ENCODE measurements around the gene CSPG5.

The CSPG5 gene

DNA sequence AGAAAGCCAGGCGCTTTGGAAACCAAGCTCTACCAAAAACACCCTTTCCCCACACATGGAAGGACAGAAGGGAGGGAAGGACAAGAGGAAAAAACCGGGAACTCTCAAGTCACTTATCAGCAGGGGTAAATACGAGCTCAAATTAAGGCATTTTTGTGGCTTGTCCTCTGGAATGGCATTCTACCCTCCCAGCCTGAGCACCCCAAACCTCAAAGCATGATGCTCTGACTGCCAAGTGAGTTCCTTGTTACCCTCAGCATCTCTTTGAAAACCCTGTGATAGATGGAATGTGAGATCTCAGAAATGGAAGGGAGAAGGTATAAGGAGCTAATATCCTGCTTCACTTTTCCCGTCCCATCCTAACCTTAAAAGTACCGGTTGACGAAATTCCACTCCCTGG lies 8.1 kb upstream of the CSPG5 start:
- H3K27me3 ChIP-seq: peaks cover 16% of the 10 kb centered on the region
- H3K4me1 ChIP-seq (ENCODE audit: control insufficient read depth in 1 of 2, insufficient read depth in 1 of 2, low read depth in 1 of 2, low read length in 1 of 2): no peaks in the 10 kb centered on the region
- no peak overlapping the region for H3K4me3 ChIP-seq (ENCODE audit: low read depth in 1 of 2, low read length in 1 of 2)
- H3K27ac ChIP-seq: no peak overlapping the region
- TF ChIP-seq, protein P1, sequence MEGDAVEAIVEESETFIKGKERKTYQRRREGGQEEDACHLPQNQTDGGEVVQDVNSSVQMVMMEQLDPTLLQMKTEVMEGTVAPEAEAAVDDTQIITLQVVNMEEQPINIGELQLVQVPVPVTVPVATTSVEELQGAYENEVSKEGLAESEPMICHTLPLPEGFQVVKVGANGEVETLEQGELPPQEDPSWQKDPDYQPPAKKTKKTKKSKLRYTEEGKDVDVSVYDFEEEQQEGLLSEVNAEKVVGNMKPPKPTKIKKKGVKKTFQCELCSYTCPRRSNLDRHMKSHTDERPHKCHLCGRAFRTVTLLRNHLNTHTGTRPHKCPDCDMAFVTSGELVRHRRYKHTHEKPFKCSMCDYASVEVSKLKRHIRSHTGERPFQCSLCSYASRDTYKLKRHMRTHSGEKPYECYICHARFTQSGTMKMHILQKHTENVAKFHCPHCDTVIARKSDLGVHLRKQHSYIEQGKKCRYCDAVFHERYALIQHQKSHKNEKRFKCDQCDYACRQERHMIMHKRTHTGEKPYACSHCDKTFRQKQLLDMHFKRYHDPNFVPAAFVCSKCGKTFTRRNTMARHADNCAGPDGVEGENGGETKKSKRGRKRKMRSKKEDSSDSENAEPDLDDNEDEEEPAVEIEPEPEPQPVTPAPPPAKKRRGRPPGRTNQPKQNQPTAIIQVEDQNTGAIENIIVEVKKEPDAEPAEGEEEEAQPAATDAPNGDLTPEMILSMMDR (IDR thresholded peaks at IDR 0.05): no peak
- no peaks in the 10 kb centered on the region for H3K9me3 ChIP-seq
- peaks cover 48% of the 10 kb centered on the region for H3K36me3 ChIP-seq

DNA sequence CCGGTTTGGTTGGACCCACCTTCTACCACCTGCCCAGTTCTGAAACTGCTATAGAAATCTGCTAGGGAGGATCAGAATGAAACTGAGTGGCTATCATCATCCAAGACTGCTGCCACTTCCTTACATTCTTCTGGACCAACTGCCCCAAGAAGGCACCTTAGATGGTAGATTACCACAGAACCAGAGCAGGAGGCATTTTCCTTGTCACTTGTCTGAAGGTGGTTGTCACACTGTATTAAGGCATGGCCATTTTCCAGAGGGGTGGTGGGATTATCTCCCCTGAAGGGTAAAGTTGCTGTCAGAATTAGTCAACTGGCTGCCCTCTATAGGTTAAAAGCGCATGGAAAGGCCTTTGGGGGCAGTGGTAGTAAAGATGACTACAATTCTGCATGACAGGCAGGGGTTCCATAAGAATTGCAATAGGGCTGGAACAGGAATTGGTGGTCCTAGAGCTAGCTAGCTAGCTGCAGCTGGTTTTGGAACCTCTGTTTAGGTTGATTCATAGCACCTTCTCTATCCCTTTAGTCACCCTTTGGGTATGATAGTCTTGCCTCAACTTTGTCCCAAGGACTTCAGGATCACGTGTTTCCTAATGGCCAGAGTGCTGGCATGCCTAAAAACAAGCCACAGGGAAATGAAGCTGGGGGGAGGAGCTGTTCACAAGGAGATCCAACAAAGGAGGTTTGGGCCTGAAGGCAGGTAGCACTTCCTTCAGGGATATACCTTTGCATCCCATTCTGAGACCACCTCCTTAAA lies 4.8 kb upstream of the CSPG5 start:
- peaks cover 47% of the 10 kb centered on the region for H3K27me3 ChIP-seq
- H3K4me1 ChIP-seq (ENCODE audit: control insufficient read depth in 1 of 2, insufficient read depth in 1 of 2, low read depth in 1 of 2, low read length in 1 of 2): peaks cover 0 to 4% of the 10 kb centered on the region in 2 experiments
- TF ChIP-seq, protein P1 (IDR thresholded peaks at IDR 0.05): no peak
- no peak overlapping the region for H3K4me3 ChIP-seq (ENCODE audit: low read depth in 1 of 2, low read length in 1 of 2)
- no peaks in the 10 kb centered on the region for H3K9me3 ChIP-seq
- peaks cover 23% of the 10 kb centered on the region for H3K36me3 ChIP-seq
- H3K27ac ChIP-seq: no peak overlapping the region

DNA sequence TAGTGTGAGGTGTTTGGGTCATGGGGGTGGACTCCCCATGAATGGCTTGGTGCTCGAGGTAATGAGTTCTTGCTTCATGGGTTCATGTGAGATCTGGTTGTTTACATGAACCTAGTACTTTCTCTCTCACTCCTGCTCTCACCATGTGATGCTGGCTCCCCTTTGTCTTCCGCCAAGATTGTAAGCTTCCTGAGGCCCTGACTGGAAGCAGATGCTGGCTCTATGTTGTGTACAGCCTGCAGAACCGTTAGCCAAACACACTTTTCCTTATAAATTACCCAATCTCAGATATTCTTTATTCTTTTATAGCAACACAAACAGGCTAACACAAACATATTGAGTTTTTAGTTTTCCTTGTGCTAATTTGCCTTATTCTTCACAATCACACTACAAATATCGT lies 3.2 kb upstream of the CSPG5 start:
- Histone ChIP-seq H3K27ac (no peak overlapping the region), H3K36me3 (peaks cover 11% of the 10 kb centered on the region), H3K4me3 (ENCODE audit: low read depth in 1 of 2, low read length in 1 of 2) (no peak overlapping the region), H3K27me3 (peaks cover 64% of the 10 kb centered on the region), H3K9me3 (no peaks in the 10 kb centered on the region), H3K4me1 (ENCODE audit: control insufficient read depth in 1 of 2, insufficient read depth in 1 of 2, low read depth in 1 of 2, low read length in 1 of 2) (peaks cover 5 to 12% of the 10 kb centered on the region in 2 experiments)
- TF ChIP-seq, protein P1 (IDR thresholded peaks at IDR 0.05): no peak

DNA sequence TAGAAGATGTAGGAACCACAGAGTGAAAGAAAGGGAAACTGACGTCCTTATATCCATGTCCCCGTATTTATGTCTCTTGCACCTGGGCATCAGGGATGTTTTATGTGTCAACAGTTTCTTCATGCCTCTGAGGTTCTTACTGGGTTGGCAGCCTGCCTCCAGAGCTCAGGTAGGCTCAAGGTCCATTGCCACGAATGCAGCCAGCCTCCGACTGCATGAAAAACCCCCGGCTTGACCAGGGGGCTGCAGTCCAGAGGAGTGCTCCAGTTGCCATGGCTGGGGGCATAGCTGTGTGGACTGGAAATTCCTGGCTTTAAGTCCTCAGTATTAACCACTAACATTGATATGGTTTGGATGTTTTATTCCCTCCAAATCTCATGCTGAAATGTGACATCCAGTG lies 2.8 kb upstream of the CSPG5 start:
- Histone ChIP-seq H3K9me3 (no peaks in the 10 kb centered on the region), H3K27me3 (peaks cover 68% of the 10 kb centered on the region), H3K27ac (no peak overlapping the region), H3K4me3 (ENCODE audit: low read depth in 1 of 2, low read length in 1 of 2) (no peak overlapping the region), H3K4me1 (ENCODE audit: control insufficient read depth in 1 of 2, insufficient read depth in 1 of 2, low read depth in 1 of 2, low read length in 1 of 2) (peaks cover 5 to 12% of the 10 kb centered on the region in 2 experiments), H3K36me3 (peaks cover 11% of the 10 kb centered on the region)
- TF ChIP-seq, protein P1 (IDR thresholded peaks at IDR 0.05): no peak

DNA sequence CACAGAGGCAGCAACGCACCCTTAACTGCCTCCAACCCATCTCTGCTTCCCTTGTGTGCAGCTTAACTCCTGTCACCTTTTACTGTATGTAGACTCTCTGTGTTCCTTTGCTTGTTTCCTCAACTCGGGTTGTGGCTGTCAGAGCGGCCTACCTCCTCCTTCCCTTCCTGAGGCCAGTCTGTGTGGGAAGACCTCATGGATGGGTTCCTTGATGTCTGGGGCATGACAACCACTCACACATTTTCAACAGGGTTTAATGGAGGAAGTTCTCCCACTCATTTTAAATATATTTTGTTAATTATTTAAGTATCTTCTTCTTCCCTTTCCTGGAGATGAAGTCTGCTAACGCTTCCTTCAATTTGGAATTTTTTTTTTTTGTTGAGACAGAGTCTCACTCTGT lies 1.8 kb upstream of the CSPG5 start:
- TF ChIP-seq, protein P1 (IDR thresholded peaks at IDR 0.05): no peak
- no peak overlapping the region for H3K27ac ChIP-seq
- H3K9me3 ChIP-seq: no peaks in the 10 kb centered on the region
- H3K27me3 ChIP-seq: peaks cover 77% of the 10 kb centered on the region
- peaks cover 5 to 12% of the 10 kb centered on the region in 2 experiments for H3K4me1 ChIP-seq (ENCODE audit: control insufficient read depth in 1 of 2, insufficient read depth in 1 of 2, low read depth in 1 of 2, low read length in 1 of 2)
- peaks cover 7% of the 10 kb centered on the region for H3K36me3 ChIP-seq
- no peak overlapping the region for H3K4me3 ChIP-seq (ENCODE audit: low read depth in 1 of 2, low read length in 1 of 2)

Data from neutrophil (primary cell).